SK-N-DZ (cell line): ENCODE measurements around the gene RNF11. TPM values are rescaled to one million over a fixed set of nuclear protein-coding genes. Genes with fewer than 3 reads are reported as not detected.
"Not testable (repeated sequence)": the region's sequence is repeated elsewhere in the genome, so short reads cannot be mapped to it uniquely, and the experiment has no call there.

Experiments
- DNase-seq: peaks from one replicate; pipeline ENCODE4 v3.0.0-alpha.2; 2015; ENCODE audit warnings: low spot score
- polyA plus RNA-seq, 2 experiments: library from polyadenylated mRNA; depleted of rRNA; stranded (reverse); fragments of >200 nt; gene quantifications; 2 replicates each; pipeline ENCODE4 v1.2.3, GENCODE V29; 2014

RNF11 gene, protein sequence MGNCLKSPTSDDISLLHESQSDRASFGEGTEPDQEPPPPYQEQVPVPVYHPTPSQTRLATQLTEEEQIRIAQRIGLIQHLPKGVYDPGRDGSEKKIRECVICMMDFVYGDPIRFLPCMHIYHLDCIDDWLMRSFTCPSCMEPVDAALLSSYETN
- 23.8 and 27.2 TPM in 2 replicates for polyA plus RNA-seq (2014; cell fraction: cytosol; rRNA removed)
- polyA plus RNA-seq (2014; cell fraction: nucleus; rRNA removed): 17.2 and 28.5 TPM in 2 replicates

DNA sequence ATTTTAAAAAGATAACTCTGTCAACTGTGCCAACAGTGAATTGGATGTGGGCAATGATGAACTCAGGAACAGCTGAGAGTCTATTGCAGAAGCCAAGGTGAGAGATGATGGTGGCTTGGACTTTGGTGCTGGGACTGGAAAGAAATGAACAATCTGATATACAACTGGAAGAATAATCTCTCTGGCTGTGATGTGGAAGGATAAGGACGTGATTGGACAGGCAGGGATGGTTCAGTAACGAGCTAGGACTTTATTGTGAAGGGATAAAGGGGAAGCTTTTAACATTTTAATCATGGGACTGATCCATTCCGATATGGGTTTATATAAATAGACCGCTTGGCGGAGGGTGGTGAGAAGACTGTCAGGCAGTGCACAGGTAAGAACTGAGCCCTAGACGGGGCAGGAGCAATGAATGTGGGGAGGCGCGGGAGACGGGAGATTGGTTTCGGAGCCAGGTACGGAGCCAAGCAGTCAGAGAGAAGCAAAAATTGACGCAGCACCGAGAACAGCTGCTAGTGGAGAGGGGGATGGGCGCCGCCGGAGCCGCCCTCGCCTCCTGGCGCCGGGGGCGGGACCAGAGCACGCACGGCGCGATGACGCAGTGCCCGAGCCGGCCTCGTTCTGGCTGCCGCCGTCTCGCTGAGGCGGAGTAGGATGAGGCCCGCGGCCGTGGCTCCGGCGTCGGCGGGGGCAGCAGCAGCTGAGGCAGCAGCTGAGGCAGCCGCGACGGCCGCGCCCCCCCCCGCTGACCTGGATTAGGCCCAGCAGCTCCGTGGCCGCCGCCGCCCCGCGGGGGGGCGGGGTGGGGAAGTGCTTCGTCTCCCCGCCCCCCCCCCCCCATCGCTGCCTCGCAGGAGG, at the start of gene RNF11:
Gene RNF11, plus strand, starts transcription at position 601 of the 858 bp plus-strand sequence. CDS start 484 bp downstream, outside the sequence.
- DNase-seq: peak; percentile 80

DNA sequence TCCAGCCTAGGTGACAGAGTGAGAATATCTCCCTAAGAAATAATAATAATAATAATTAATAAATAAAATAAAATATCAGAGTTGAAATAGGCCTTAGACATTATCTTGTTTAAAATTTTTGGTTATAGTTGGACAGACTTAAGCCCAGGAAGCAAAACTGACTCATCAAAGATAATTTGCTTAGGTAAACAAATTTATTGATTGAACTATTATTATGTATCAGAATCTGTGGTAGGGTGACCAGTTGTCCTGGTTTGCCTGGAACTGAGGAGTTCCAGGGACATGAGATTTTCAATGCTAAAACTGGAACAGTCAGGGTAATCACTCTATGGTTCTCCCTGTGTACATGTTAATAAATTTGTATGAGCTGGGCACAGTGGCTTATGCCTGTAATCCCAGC, 47.8 kb upstream of the RNF11 start:
- no peak for DNase-seq

DNA sequence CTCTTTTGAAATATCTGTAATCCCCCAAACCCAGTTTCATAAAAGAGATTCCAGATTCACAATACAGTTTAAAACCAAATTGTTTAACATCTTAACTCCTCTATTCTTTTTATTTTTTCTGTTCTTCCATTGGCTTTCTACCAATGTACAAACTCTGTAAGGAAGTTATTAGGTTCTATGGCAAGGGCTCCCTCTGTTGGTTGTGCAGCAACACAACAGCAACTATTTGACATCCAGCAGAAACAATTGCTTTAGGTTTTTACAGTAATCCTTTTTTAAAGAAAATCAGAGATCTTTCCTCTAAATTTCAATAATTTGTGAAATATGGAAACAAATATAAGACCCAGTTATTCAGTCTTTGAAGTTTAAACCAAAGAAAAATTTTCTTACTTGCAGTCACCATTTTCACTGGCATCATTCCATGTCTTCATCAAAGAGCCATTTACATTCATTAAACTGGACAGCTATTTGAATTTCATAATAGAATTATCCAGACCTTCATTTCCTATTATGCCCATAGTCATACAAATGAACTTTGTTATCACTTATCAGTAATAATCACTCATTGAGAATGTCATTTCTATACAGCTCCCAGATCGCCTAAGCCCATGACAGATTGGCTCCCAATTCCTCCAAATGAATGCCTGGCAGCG, 46.5 kb upstream of the RNF11 start:
- DNase-seq: peak; percentile 51

DNA sequence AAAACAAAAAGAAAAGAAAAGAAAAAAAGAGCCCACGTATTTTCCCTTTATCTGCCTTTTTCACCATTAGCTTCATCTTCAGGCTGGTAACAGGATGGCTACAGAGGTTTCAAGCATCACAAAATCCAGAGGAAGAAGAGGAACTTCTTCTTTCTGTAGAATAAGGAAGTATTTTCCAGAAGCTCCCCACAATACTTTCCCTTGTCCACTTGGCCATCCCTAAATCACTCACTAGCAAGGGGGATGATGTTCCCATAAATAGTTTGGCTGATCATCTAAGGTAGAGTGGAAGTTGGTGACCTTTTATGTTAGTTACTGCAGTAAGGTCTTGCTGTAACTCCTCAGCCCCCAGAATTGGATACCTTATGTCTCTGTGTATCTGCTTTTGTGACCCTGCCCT, 45.1 kb upstream of the RNF11 start:
- DNase-seq: no peak

DNA sequence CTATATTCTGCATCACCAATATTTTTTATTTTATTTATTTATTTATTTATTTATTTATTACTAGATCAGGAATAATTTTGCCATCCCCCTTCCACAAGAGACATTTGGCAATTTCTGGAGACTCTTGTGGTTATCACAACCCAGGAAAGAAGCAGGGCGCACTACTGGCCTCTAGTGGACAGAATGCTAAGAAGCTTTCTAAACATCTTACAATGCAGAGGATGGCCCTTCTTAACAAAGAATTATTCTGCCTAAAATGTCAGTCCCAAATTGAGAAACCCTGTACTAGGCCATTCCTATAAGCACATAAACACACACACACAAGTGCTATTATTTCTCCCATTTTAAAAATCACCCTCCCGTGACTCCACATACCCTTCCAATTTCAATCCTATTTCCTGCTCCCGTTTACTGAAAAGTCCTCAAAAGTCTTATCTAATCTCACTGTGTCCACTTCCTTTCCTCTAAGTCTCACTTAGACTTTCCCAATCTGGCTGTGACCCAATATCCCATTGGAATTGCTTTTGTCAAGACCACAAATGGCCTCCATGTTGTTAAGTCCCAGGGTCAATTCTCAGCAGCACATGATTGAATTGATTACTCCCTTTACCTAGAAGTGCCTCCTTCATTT, 43.7 kb upstream of the RNF11 start:
- peak; percentile 59 for DNase-seq

DNA sequence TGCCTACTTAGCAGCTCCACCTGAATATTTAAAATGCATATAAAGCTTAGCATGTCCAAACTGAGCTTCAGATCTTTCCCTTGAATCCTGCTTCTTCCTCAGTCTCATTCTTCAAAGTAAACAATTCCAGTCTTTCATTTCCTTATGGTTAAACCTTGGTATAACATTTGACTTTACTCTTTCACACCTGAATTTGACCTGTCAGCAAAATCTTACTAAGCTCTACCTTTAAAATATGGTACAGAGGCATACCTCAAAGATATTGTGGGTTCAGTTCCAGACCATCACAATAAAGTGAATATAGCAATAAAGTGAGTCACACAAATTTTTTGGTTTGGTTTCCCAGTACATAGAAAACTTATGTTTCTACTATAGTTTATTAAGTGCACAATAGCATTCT, 42.5 kb upstream of the RNF11 start:
- no peak for DNase-seq

GRCh38 chr1:51203121-51203873, 32.8 kb upstream of the RNF11 start:
- no peak for DNase-seq

DNA sequence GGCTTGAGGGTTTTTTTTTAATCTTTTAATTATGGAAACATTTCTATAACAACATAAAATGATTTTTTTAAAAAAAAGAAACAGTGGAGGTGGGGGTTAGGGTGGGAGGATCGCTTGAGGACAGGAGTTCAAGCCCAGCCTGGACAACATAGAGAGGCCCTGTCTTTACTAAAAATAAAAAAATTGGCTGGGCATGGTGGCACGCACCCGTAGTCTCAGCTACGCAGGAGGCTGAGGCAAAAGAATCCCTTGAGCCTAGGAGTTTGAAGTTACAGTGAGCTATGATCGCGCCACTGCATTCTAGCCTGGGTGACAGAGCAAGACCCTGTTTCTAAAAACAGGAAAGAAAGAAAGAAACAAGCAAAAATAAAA, 32.2 kb upstream of the RNF11 start:
- DNase-seq: no peak

- DNase-seq: no peak
Observed at GRCh38 chr1:51210055-51210454, 26.0 kb upstream of the RNF11 start.

- DNase-seq: no peak
Observed at GRCh38 chr1:51210676-51211075, 25.4 kb upstream of the RNF11 start.

DNA sequence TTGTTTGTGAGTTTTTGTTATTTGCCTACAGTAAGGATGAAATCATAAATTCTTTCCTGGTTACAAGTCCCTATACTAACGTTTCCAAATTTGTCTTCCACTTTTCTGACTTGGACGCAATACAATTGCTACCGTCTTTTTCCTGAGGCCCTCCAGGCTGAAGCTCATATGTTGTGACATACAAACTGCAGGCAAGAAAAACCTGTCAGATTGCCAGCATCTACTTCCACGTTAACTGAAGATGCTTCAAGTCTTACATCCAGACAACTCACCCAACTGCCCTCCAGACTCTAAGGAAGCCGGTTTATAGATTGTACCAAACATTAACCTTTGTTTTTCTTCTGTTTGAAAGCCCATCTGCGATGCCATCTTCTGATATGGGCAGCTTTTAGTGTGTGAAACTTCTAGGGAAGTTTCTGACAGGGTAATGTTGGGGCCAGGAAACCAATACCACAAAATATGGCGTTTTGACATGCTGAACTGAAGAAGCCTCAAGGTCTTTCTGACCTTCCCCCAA, 21.4 kb upstream of the RNF11 start:
- DNase-seq: no peak

GRCh38 chr1:51215169-51215568, 20.9 kb upstream of the RNF11 start:
- no peak for DNase-seq

- no peak for DNase-seq
Observed at GRCh38 chr1:51216631-51217030, 19.4 kb upstream of the RNF11 start.

GRCh38 chr1:51217101-51217500, 19.0 kb upstream of the RNF11 start:
- DNase-seq: no peak

GRCh38 chr1:51218570-51218969, 17.5 kb upstream of the RNF11 start:
- no peak for DNase-seq

- DNase-seq: no peak
Observed at GRCh38 chr1:51219022-51219421, 17.1 kb upstream of the RNF11 start.

- DNase-seq: not testable (repeated sequence)
Observed at GRCh38 chr1:51221529-51221928, 14.5 kb upstream of the RNF11 start.

GRCh38 chr1:51222136-51222787, 13.8 kb upstream of the RNF11 start:
- DNase-seq: no peak

GRCh38 chr1:51222809-51223208, 13.3 kb upstream of the RNF11 start:
- no peak for DNase-seq

DNA sequence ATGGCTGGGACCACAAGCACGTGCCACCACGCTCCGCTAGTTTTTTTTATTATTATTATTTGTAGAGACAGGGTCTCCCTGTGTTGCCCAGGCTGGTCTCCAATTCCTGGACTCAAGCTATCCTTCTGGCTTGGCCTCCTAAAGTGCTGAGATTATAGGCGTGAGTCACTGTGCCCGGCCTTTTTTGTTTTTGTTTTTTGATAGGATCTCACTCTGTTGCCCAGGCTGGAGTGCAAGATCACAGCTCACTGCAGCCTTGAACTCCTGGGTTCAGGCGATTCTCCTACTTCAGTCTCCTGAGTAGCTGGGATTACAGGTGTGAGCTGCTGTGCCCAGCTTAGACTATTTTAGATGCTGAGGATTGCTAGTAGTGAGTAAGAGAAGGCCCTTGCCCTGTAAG, 11.8 kb upstream of the RNF11 start:
- no peak for DNase-seq
